M059J (cell line): ENCODE results near the gene KLHDC9. TPM values are rescaled to one million over a fixed set of nuclear protein-coding genes. Genes with fewer than 3 reads are reported as not detected.
A peak's percentile ranks its signal among the peaks of the same experiment; 100 is the strongest.

Experiments
- DNase-seq: peaks from one replicate; pipeline ENCODE4 v3.0.0-alpha.2; 2012; ENCODE audit warnings: low read depth
- total RNA-seq: library from RNA; depleted of rRNA; stranded (reverse); fragments of >200 nt; shearing (Covaris generic); gene quantifications from 2 replicates; pipeline ENCODE4 v1.2.3, GENCODE V29; 2014; rRNA removed

Gene KLHDC9
- total RNA-seq, 1 experiment from 2014 or later, result 3.0 TPM

- peak; percentile 37 for DNase-seq
Measured at GRCh38 chr1:161131523-161132409, 33.6 kb downstream of the KLHDC9 start.

- DNase-seq, result peak; percentile 97
Measured at GRCh38 chr1:161132410-161133219, 34.5 kb downstream of the KLHDC9 start, which contains the start of gene DEDD. Gene DEDD (minus strand): TSS chr1:161132667. CDS start chr1:161124462, 8,205 bp downstream.

GRCh38 chr1:161133220-161133740 lies 35.1 kb downstream of the KLHDC9 start:
- no peak for DNase-seq

- no peak for DNase-seq
Measured at GRCh38 chr1:161137881-161138280, 39.7 kb downstream of the KLHDC9 start.

GRCh38 chr1:161138431-161138830 lies 40.3 kb downstream of the KLHDC9 start:
- no peak for DNase-seq

- peak; percentile 50 for DNase-seq
Measured at GRCh38 chr1:161139766-161140165, 41.6 kb downstream of the KLHDC9 start.

- no peak for DNase-seq
Measured at GRCh38 chr1:161140755-161141400, 42.7 kb downstream of the KLHDC9 start.

- no peak for DNase-seq
Measured at GRCh38 chr1:161145832-161146231, 47.7 kb downstream of the KLHDC9 start.

Other genes with a start within 250 kb of the KLHDC9 start
- gene CD244, start 235.5 kb upstream of the KLHDC9 start, total RNA-seq, result not detected in 2 replicates
- gene ITLN1, start 213.2 kb upstream of the KLHDC9 start, total RNA-seq, result not detected in 2 replicates
- not detected in 2 replicates for gene ITLN2, start 143.6 kb upstream of the KLHDC9 start, total RNA-seq
- gene F11R, start 77.2 kb upstream of the KLHDC9 start, total RNA-seq, result 46.8 and 90.8 TPM in 2 replicates
- 0.27 and 0.44 TPM in 2 replicates for gene TSTD1, start 59.4 kb upstream of the KLHDC9 start, total RNA-seq
- gene USF1, start 52.4 kb upstream of the KLHDC9 start, total RNA-seq, result 82.7 and 89.0 TPM in 2 replicates
- 0.12 TPM in 1 of 2 replicates, not detected in the other for gene ARHGAP30, start 28.5 kb upstream of the KLHDC9 start, total RNA-seq
- gene NECTIN4, start 8.8 kb upstream of the KLHDC9 start, total RNA-seq, result not detected in 2 replicates
- 105 and 111 TPM in 2 replicates for gene PFDN2, start 19.7 kb downstream of the KLHDC9 start, total RNA-seq
- gene NIT1, start 19.7 kb downstream of the KLHDC9 start, total RNA-seq, result 24.5 and 31.5 TPM in 2 replicates
- gene DEDD, start 34.3 kb downstream of the KLHDC9 start, total RNA-seq, result 34.0 and 36.6 TPM in 2 replicates
- gene UFC1, start 55.6 kb downstream of the KLHDC9 start, total RNA-seq, result 97.0 and 125 TPM in 2 replicates
- gene USP21, start 61.1 kb downstream of the KLHDC9 start, total RNA-seq, result 7.9 and 10.1 TPM in 2 replicates
- 6.2 and 7.2 TPM in 2 replicates for gene PPOX, start 68.1 kb downstream of the KLHDC9 start, total RNA-seq
- gene B4GALT3, start 79.1 kb downstream of the KLHDC9 start, total RNA-seq, result 36.6 and 41.8 TPM in 2 replicates
- gene ADAMTS4, start 100.7 kb downstream of the KLHDC9 start, total RNA-seq, result 0.39 and 0.67 TPM in 2 replicates
- gene NDUFS2, start 104.0 kb downstream of the KLHDC9 start, total RNA-seq, result 58.4 and 111 TPM in 2 replicates
- gene FCER1G, start 116.9 kb downstream of the KLHDC9 start, total RNA-seq, result not detected in 2 replicates
- gene APOA2, start 125.3 kb downstream of the KLHDC9 start, total RNA-seq, result not detected in 2 replicates
- gene TOMM40L, start 127.7 kb downstream of the KLHDC9 start, total RNA-seq, result 13.5 and 14.3 TPM in 2 replicates
- gene NR1I3, start 139.8 kb downstream of the KLHDC9 start, total RNA-seq, result not detected in 2 replicates
- gene PCP4L1, start 160.4 kb downstream of the KLHDC9 start, total RNA-seq, result not detected in 2 replicates
- 0.62 and 0.89 TPM in 2 replicates for gene MPZ, start 211.6 kb downstream of the KLHDC9 start, total RNA-seq
- 19.2 and 44.2 TPM in 2 replicates for gene SDHC, start 216.0 kb downstream of the KLHDC9 start, total RNA-seq